22Rv1 (cell line): ENCODE measurements around the gene GATB.

ENCODE experiments used
- CTCF ChIP-seq: fragments of 450-650 bp; IDR thresholded peaks from 2 replicates; pipeline ENCODE4 v1.5.1; 2017; ENCODE audit warnings: mild to moderate bottlenecking
- ZFX ChIP-seq: fragments of 450-650 bp; IDR thresholded peaks from 2 replicates; pipeline ENCODE4 v1.6.1; 2017; ENCODE audit warnings: antibody characterized with exemption, borderline replicate concordance

- TF ChIP-seq CTCF: no peak
- TF ChIP-seq ZFX: no peak
Measured at GRCh38 chr4:151717909-151718628, 42.7 kb downstream of the GATB start.
